ENCODE results near the gene POP5.

DNA sequence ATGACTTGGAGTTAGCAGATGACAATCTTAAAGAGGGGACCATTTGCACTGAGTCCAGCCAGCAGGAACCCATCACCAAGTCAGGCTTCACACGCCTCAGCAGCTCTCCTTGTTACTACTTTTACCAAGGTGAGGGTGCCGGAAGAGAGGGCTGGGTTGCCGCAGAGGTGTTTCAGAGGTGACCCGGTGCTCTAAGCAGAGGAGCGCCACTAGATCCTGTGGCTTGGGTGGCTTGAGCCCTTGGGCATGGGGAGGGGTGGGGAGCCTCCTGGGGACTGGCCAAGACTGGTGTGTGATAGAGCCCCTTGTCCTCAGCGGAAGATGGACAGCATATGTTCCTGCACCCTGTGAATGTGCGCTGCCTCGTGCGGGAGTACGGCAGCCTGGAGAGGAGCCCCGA, 17.7 kb downstream of the POP5 start:
- no peak for TF ChIP-seq CEBPB (IDR thresholded peaks at IDR 0.05)
- TF ChIP-seq TEAD4 (IDR thresholded peaks at IDR 0.05), result no peak
- no peak for TF ChIP-seq EGR1 (IDR thresholded peaks at IDR 0.05)
- no peak for TF ChIP-seq TCF12 (IDR thresholded peaks at IDR 0.05; ENCODE audit: low read depth)
- TF ChIP-seq CREB1 (IDR thresholded peaks at IDR 0.05; ENCODE audit: low read depth), result no peak
- TF ChIP-seq RAD21 (IDR thresholded peaks at IDR 0.05; ENCODE audit: low read depth), result no peak
